Measurements from ENCODE around the gene UNG. TPM values are rescaled to one million over a fixed set of nuclear protein-coding genes. Genes with fewer than 3 reads are reported as not detected.

The UNG gene
- total and polyA plus RNA-seq, 2 experiments from 2014 or later, result 27.3 to 32.7 TPM

GRCh38 chr12:109134186-109134917 is 37.0 kb downstream of the UNG start:
- H3K27me3 ChIP-seq (replicated peaks; ENCODE audit: insufficient read depth), result peaks cover 4% of the 10 kb centered on the region; the same call in 1 of the 2 replicates
- H3K4me3 ChIP-seq, result no peak overlapping the region
- peaks cover 11% of the 10 kb centered on the region for H3K4me1 ChIP-seq (ENCODE audit: insufficient read depth)
- TF ChIP-seq EZH2phosphoT487 (IDR thresholded peaks at IDR 0.05; ENCODE audit: insufficient read depth, low read depth), result no peak
- WGBS, 2 experiments (ENCODE audit: low coverage in 1 of 2, low lambda C conversion rate in 2 of 2, missing lambda C conversion rate in 2 of 2), result 8 to 14% methylated on average over 6 of the region's 6 CpGs
- H2AFZ ChIP-seq, result no peak overlapping the region
- H3K36me3 ChIP-seq (ENCODE audit: low read depth), result no peaks in the 10 kb centered on the region
- H4K20me1 ChIP-seq (ENCODE audit: insufficient read depth), result no peaks in the 10 kb centered on the region
- no peak overlapping the region for H3K27ac ChIP-seq
- H3K9ac ChIP-seq, result no peak overlapping the region
- no peaks in the 10 kb centered on the region for H3F3A ChIP-seq (ENCODE audit: insufficient read depth)
- H3K9me2 ChIP-seq (ENCODE audit: insufficient read depth), result no peaks in the 10 kb centered on the region
- no peak overlapping the region for H3K4me2 ChIP-seq (ENCODE audit: unreplicated experiment)
- in situ Hi-C loops (cut with MboI), result no loop called here
- no peaks in the 10 kb centered on the region for H3K79me2 ChIP-seq (ENCODE audit: insufficient read depth)
- peak; percentile 56 for DNase-seq
- H3K9me3 ChIP-seq (ENCODE audit: low read depth), result peaks cover 5% of the 10 kb centered on the region

- DNase-seq, result no peak
- H2AFZ ChIP-seq, result no peak overlapping the region
- TF ChIP-seq EZH2phosphoT487 (IDR thresholded peaks at IDR 0.05; ENCODE audit: insufficient read depth, low read depth) (no peak), EZH2 (IDR thresholded peaks at IDR 0.05; ENCODE audit: insufficient read depth, poor library complexity, severe bottlenecking) (no peak)
- H3K79me2 ChIP-seq (ENCODE audit: insufficient read depth), result no peaks in the 10 kb centered on the region
- no peaks in the 10 kb centered on the region for H4K20me1 ChIP-seq (ENCODE audit: insufficient read depth)
- peaks cover 4% of the 10 kb centered on the region; the same call in 1 of the 2 replicates for H3K4me1 ChIP-seq (ENCODE audit: insufficient read depth)
- peaks cover 5% of the 10 kb centered on the region for H3K9me3 ChIP-seq (ENCODE audit: low read depth)
- H3K9me2 ChIP-seq (ENCODE audit: insufficient read depth), result no peaks in the 10 kb centered on the region
- H3K36me3 ChIP-seq (ENCODE audit: low read depth), result no peaks in the 10 kb centered on the region
- no peak overlapping the region for H3K9ac ChIP-seq
- H3K27ac ChIP-seq, result no peak overlapping the region
- no peak overlapping the region for H3K4me3 ChIP-seq
- H3F3A ChIP-seq (ENCODE audit: insufficient read depth), result no peaks in the 10 kb centered on the region
- WGBS, 2 experiments (ENCODE audit: low coverage in 1 of 2, low lambda C conversion rate in 2 of 2, missing lambda C conversion rate in 2 of 2), result 0 to 5% methylated on average over 2 of the region's 2 CpGs
- no peaks in the 10 kb centered on the region for H3K27me3 ChIP-seq (replicated peaks; ENCODE audit: insufficient read depth)
- in situ Hi-C loops (cut with MboI), result no loop called here
- H3K4me2 ChIP-seq (ENCODE audit: unreplicated experiment), result no peak overlapping the region
Observed at GRCh38 chr12:109137055-109137454, 39.7 kb downstream of the UNG start.

- no peak for DNase-seq
- no peaks in the 10 kb centered on the region for H3K36me3 ChIP-seq (ENCODE audit: low read depth)
- no peak overlapping the region for H3K4me2 ChIP-seq (ENCODE audit: unreplicated experiment)
- no peaks in the 10 kb centered on the region for H3K9me2 ChIP-seq (ENCODE audit: insufficient read depth)
- in situ Hi-C loops (cut with MboI), result no loop called here
- no peaks in the 10 kb centered on the region for H3F3A ChIP-seq (ENCODE audit: insufficient read depth)
- WGBS, 2 experiments (ENCODE audit: low coverage in 1 of 2, low lambda C conversion rate in 2 of 2, missing lambda C conversion rate in 2 of 2), result 83 to 88% methylated on average over 9 of the region's 9 CpGs
- H3K27ac ChIP-seq, result no peak overlapping the region
- H4K20me1 ChIP-seq (ENCODE audit: insufficient read depth), result no peaks in the 10 kb centered on the region
- no peak overlapping the region for H3K4me3 ChIP-seq
- TF ChIP-seq EZH2 (IDR thresholded peaks at IDR 0.05; ENCODE audit: insufficient read depth, poor library complexity, severe bottlenecking), result no peak
- TF ChIP-seq EZH2phosphoT487 (IDR thresholded peaks at IDR 0.05; ENCODE audit: insufficient read depth, low read depth), result no peak
- H3K9ac ChIP-seq, result no peak overlapping the region
- no peaks in the 10 kb centered on the region for H3K4me1 ChIP-seq (ENCODE audit: insufficient read depth)
- peaks cover 5% of the 10 kb centered on the region for H3K9me3 ChIP-seq (ENCODE audit: low read depth)
- H3K79me2 ChIP-seq (ENCODE audit: insufficient read depth), result no peaks in the 10 kb centered on the region
- no peaks in the 10 kb centered on the region for H3K27me3 ChIP-seq (replicated peaks; ENCODE audit: insufficient read depth)
- H2AFZ ChIP-seq, result no peak overlapping the region
Observed at GRCh38 chr12:109139360-109139759, 42.0 kb downstream of the UNG start.

- Histone ChIP-seq H3F3A (ENCODE audit: insufficient read depth) (no peaks in the 10 kb centered on the region), H3K36me3 (ENCODE audit: low read depth) (no peaks in the 10 kb centered on the region), H3K4me3 (no peak overlapping the region), H3K27me3 (replicated peaks; ENCODE audit: insufficient read depth) (no peaks in the 10 kb centered on the region), H4K20me1 (ENCODE audit: insufficient read depth) (no peaks in the 10 kb centered on the region), H3K9me2 (ENCODE audit: insufficient read depth) (no peaks in the 10 kb centered on the region), H3K9me3 (ENCODE audit: low read depth) (peaks cover 5% of the 10 kb centered on the region), H3K4me2 (ENCODE audit: unreplicated experiment) (no peak overlapping the region), H3K27ac (no peak overlapping the region), H2AFZ (no peak overlapping the region), H3K4me1 (ENCODE audit: insufficient read depth) (no peaks in the 10 kb centered on the region), H3K79me2 (ENCODE audit: insufficient read depth) (no peaks in the 10 kb centered on the region), H3K9ac (no peak overlapping the region)
- no peak for TF ChIP-seq EZH2 (IDR thresholded peaks at IDR 0.05; ENCODE audit: insufficient read depth, poor library complexity, severe bottlenecking)
- TF ChIP-seq EZH2phosphoT487 (IDR thresholded peaks at IDR 0.05; ENCODE audit: insufficient read depth, low read depth), result no peak
- in situ Hi-C loops (cut with MboI), result no loop called here
- WGBS, 2 experiments (ENCODE audit: low coverage in 1 of 2, low lambda C conversion rate in 2 of 2, missing lambda C conversion rate in 2 of 2), result 66 to 67% methylated on average over 7 of the region's 7 CpGs
- no peak for DNase-seq
Observed at GRCh38 chr12:109139791-109140190, 42.4 kb downstream of the UNG start.

Measured in GM23248 (cell line).